ENCODE results near the gene PHIP.

- TF ChIP-seq CTCF (IDR thresholded peaks at IDR 0.05 in 2 of 3, conservative IDR thresholded peaks at IDR 0.05 in 1 of 3; ENCODE audit: control insufficient read depth in 2 of 3, extremely low read depth in 1 of 3, insufficient read depth in 1 of 3, low read depth in 3 of 3, low read length in 3 of 3) (no peak), TAF1 (IDR thresholded peaks at IDR 0.05; ENCODE audit: borderline replicate concordance, low read depth, low read length) (no peak), RAD51 (IDR thresholded peaks at IDR 0.05) (no peak), POLR2AphosphoS5 (IDR thresholded peaks at IDR 0.05; ENCODE audit: low read length) (no peak), HDGF (IDR thresholded peaks at IDR 0.05) (no peak), RB1 (IDR thresholded peaks at IDR 0.05; ENCODE audit: borderline replicate concordance) (no peak)
These were observed 72.6 kb downstream of the PHIP start for GRCh38 chr6:79005497-79005896.

All from GM12878 (cell line).